HepG2 (cell line): ENCODE data around the gene INF2. TPM values are rescaled to one million over a fixed set of nuclear protein-coding genes. Genes with fewer than 3 reads are reported as not detected.

Experiments used
- ATF1 ChIP-seq: IDR thresholded peaks from 2 replicates; pipeline ENCODE4 v1.6.1; 2016; ENCODE audit warnings: mild to moderate bottlenecking, control low read depth
- FOXK1 ChIP-seq: sonication (generic); formaldehyde crosslinking; IDR thresholded peaks from 2 replicates; pipeline ENCODE4 v1.4.0; 2020; ENCODE audit warnings: low read depth, missing genetic modification reagents, borderline replicate concordance
- HDAC6 ChIP-seq: fragments of 200-600 bp; sonication (generic); IDR thresholded peaks from 2 replicates; pipeline ENCODE4 v1.7.0; 2017; ENCODE audit warnings: mild to moderate bottlenecking, antibody characterized with exemption, low read length, low read depth
- HNRNPL ChIP-seq: fragments of 200-400 bp; formaldehyde crosslinking; IDR thresholded peaks from 2 replicates; pipeline ENCODE4 v1.6.1; 2017; ENCODE audit warnings: mild to moderate bottlenecking, low read depth, low read length
- IKZF4 ChIP-seq: sonication (generic); formaldehyde crosslinking; IDR thresholded peaks from 2 replicates; pipeline ENCODE4 v1.5.1; 2020; ENCODE audit warnings: borderline replicate concordance, mild to moderate bottlenecking, low read depth, missing genetic modification reagents; ENCODE audit errors: not compliant biosample characterization
- NFIB ChIP-seq: sonication (generic); formaldehyde crosslinking; IDR thresholded peaks from 2 replicates; pipeline ENCODE4 v1.9.0; 2021; ENCODE audit warnings: missing genetic modification reagents, mild to moderate bottlenecking, borderline replicate concordance
- SPEN ChIP-seq: sonication (generic); formaldehyde crosslinking; IDR thresholded peaks from 2 replicates; pipeline ENCODE4 v1.5.1; 2020; ENCODE audit warnings: low read depth, mild to moderate bottlenecking, missing genetic modification reagents
- ZNF10 ChIP-seq: sonication (generic); formaldehyde crosslinking; IDR thresholded peaks from 2 replicates; pipeline ENCODE4 v1.4.0; 2020; ENCODE audit warnings: mild to moderate bottlenecking, low read depth, missing genetic modification reagents, borderline replicate concordance
- polyA plus RNA-seq, 8 experiments: library from polyadenylated mRNA; depleted of rRNA in 3 of 8; stranded (reverse) in 7 of 8; unstranded in 1 of 8; fragments of >200 nt; fragmentation: Illumina TruSeq in 4 of 8; extraction: Trizol in 4 of 8; gene quantifications; 2 replicates each; pipeline versions ENCODE4 v1.2.1 to v1.2.3, GENCODE V29; 2011 to 2016; ENCODE audit warnings: low read depth in 4 of 8, missing spikeins in 1 of 8, mixed read lengths in 1 of 8; ENCODE audit not compliant: insufficient read depth in 1 of 8
- total RNA-seq, 5 experiments: library from RNA; depleted of rRNA; stranded (reverse); fragments of >200 nt; fragmentation: Illumina TruSeq; extraction: Trizol; gene quantifications; 2 replicates each; pipeline ENCODE4 v1.2.3, GENCODE V29; 2016; ENCODE audit warnings: low read depth in 1 of 5
- TF ChIP-seq, protein P1 (sequence below): sonication (generic); formaldehyde crosslinking; conservative IDR thresholded peaks from 2 replicates; pipeline ENCODE4 v1.8.0; 2022; ENCODE audit warnings: missing genetic modification reagents
- TF ChIP-seq, protein P2 (sequence below): sonication (generic); formaldehyde crosslinking; IDR thresholded peaks from 2 replicates; pipeline ENCODE4 v1.4.0; 2020; ENCODE audit warnings: missing genetic modification reagents, borderline replicate concordance
- TF ChIP-seq, protein P3 (sequence below): sonication (generic); formaldehyde crosslinking; IDR thresholded peaks from 2 replicates; pipeline ENCODE4 v1.4.0; 2020; ENCODE audit warnings: mild to moderate bottlenecking, missing genetic modification reagents
- TF ChIP-seq, protein P4 (sequence below): sonication (generic); formaldehyde crosslinking; IDR thresholded peaks from 2 replicates; pipeline ENCODE4 v1.8.0; 2022; ENCODE audit warnings: missing genetic modification reagents, mild to moderate bottlenecking, moderate library complexity, borderline replicate concordance
- TF ChIP-seq, protein P5 (sequence below): sonication (generic); formaldehyde crosslinking; IDR thresholded peaks from 2 replicates; pipeline ENCODE4 v1.9.0; 2022; ENCODE audit warnings: low read depth, missing genetic modification reagents
- TF ChIP-seq, protein P6 (sequence below): sonication (generic); formaldehyde crosslinking; IDR thresholded peaks from 2 replicates; pipeline ENCODE4 v1.5.0; 2020; ENCODE audit warnings: missing genetic modification reagents, mild to moderate bottlenecking, borderline replicate concordance

The INF2 gene
- total and polyA plus RNA-seq, 2 of the 13 experiments (the other 11 are each of a cell fraction or from before 2014, with no cell fraction given), result 16.4 to 26.4 TPM

DNA sequence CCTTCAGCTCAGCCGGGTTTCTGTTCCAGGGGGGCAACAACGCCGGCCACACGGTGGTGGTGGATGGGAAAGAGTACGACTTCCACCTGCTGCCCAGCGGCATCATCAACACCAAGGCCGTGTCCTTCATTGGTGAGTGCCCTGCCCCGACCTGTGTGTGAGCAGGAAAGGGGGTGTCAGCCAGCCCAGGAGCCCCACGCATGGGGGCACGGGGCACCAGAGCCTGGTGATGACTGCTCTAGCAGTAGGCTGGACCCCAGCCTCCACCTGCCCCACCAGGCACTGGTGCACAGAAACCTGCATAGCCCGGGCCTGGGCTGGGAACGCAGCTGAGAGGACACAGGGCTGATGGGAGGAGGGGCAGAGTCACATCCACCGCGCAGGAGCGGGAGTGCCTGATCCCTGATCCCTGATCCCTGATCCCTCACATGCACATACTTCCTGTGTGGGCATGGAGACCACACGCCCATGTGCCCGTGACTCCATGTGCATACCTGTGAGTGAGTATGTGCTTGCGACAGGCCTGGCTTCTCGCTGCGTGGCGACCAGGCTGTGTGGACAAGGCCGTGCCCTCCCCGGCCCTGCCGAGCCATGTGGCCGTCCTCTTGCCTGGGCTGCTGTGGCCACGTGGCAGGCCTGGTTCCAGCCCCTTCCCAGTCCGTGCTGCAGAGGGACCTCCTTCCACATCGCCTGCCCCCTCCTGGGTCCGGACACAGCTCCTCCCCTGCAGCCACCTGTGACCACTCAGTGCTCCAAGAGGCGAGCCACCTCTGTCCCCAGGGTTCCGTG lies 45.8 kb downstream of the INF2 start (continued):
- TF ChIP-seq, protein P1, sequence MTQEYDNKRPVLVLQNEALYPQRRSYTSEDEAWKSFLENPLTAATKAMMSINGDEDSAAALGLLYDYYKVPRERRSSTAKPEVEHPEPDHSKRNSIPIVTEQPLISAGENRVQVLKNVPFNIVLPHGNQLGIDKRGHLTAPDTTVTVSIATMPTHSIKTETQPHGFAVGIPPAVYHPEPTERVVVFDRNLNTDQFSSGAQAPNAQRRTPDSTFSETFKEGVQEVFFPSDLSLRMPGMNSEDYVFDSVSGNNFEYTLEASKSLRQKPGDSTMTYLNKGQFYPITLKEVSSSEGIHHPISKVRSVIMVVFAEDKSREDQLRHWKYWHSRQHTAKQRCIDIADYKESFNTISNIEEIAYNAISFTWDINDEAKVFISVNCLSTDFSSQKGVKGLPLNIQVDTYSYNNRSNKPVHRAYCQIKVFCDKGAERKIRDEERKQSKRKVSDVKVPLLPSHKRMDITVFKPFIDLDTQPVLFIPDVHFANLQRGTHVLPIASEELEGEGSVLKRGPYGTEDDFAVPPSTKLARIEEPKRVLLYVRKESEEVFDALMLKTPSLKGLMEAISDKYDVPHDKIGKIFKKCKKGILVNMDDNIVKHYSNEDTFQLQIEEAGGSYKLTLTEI (CRISPR knock-in tag), result no peak
- TF ChIP-seq HDAC6 (no peak), IKZF4 (CRISPR knock-in tag) (peak; percentile 64), ATF1 (no peak), FOXK1 (CRISPR knock-in tag) (0 out of 2 replicates have a peak, but pooled peaks have one; percentile 10), SPEN (CRISPR knock-in tag) (peak; percentile 91), NFIB (CRISPR knock-in tag) (no peak), HNRNPL (peak; percentile 83; the same call in 1 of the 2 replicates), ZNF10 (CRISPR knock-in tag) (0 out of 2 replicates have a peak, but pooled peaks have one; percentile 90)
- TF ChIP-seq, protein P2, sequence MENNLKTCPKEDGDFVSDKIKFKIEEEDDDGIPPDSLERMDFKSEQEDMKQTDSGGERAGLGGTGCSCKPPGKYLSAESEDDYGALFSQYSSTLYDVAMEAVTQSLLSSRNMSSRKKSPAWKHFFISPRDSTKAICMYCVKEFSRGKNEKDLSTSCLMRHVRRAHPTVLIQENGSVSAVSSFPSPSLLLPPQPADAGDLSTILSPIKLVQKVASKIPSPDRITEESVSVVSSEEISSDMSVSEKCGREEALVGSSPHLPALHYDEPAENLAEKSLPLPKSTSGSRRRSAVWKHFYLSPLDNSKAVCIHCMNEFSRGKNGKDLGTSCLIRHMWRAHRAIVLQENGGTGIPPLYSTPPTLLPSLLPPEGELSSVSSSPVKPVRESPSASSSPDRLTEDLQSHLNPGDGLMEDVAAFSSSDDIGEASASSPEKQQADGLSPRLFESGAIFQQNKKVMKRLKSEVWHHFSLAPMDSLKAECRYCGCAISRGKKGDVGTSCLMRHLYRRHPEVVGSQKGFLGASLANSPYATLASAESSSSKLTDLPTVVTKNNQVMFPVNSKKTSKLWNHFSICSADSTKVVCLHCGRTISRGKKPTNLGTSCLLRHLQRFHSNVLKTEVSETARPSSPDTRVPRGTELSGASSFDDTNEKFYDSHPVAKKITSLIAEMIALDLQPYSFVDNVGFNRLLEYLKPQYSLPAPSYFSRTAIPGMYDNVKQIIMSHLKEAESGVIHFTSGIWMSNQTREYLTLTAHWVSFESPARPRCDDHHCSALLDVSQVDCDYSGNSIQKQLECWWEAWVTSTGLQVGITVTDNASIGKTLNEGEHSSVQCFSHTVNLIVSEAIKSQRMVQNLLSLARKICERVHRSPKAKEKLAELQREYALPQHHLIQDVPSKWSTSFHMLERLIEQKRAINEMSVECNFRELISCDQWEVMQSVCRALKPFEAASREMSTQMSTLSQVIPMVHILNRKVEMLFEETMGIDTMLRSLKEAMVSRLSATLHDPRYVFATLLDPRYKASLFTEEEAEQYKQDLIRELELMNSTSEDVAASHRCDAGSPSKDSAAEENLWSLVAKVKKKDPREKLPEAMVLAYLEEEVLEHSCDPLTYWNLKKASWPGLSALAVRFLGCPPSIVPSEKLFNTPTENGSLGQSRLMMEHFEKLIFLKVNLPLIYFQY (CRISPR knock-in tag), result no peak
- TF ChIP-seq, protein P3, sequence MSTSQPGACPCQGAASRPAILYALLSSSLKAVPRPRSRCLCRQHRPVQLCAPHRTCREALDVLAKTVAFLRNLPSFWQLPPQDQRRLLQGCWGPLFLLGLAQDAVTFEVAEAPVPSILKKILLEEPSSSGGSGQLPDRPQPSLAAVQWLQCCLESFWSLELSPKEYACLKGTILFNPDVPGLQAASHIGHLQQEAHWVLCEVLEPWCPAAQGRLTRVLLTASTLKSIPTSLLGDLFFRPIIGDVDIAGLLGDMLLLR, result peak; percentile 89
- TF ChIP-seq, protein P4, sequence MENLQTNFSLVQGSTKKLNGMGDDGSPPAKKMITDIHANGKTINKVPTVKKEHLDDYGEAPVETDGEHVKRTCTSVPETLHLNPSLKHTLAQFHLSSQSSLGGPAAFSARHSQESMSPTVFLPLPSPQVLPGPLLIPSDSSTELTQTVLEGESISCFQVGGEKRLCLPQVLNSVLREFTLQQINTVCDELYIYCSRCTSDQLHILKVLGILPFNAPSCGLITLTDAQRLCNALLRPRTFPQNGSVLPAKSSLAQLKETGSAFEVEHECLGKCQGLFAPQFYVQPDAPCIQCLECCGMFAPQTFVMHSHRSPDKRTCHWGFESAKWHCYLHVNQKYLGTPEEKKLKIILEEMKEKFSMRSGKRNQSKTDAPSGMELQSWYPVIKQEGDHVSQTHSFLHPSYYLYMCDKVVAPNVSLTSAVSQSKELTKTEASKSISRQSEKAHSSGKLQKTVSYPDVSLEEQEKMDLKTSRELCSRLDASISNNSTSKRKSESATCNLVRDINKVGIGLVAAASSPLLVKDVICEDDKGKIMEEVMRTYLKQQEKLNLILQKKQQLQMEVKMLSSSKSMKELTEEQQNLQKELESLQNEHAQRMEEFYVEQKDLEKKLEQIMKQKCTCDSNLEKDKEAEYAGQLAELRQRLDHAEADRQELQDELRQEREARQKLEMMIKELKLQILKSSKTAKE (CRISPR knock-in tag), result 0 out of 2 replicates have a peak, but pooled peaks have one; percentile 28
- TF ChIP-seq, protein P5, sequence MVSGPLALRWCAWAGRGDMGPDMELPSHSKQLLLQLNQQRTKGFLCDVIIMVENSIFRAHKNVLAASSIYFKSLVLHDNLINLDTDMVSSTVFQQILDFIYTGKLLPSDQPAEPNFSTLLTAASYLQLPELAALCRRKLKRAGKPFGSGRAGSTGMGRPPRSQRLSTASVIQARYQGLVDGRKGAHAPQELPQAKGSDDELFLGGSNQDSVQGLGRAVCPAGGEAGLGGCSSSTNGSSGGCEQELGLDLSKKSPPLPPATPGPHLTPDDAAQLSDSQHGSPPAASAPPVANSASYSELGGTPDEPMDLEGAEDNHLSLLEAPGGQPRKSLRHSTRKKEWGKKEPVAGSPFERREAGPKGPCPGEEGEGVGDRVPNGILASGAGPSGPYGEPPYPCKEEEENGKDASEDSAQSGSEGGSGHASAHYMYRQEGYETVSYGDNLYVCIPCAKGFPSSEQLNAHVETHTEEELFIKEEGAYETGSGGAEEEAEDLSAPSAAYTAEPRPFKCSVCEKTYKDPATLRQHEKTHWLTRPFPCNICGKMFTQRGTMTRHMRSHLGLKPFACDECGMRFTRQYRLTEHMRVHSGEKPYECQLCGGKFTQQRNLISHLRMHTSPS (CRISPR knock-in tag), result peak; percentile 92
- TF ChIP-seq, protein P6, sequence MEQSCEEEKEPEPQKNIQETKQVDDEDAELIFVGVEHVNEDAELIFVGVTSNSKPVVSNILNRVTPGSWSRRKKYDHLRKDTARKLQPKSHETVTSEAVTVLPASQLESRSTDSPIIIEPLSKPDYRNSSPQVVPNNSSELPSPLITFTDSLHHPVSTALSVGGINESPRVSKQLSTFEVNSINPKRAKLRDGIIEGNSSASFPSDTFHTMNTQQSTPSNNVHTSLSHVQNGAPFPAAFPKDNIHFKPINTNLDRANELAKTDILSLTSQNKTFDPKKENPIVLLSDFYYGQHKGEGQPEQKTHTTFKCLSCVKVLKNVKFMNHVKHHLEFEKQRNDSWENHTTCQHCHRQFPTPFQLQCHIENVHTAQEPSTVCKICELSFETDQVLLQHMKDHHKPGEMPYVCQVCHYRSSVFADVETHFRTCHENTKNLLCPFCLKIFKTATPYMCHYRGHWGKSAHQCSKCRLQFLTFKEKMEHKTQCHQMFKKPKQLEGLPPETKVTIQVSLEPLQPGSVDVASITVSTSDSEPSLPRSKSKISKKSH (CRISPR knock-in tag), result peak; percentile 69; the same call in 1 of the 2 replicates
